Thyroid gland (tissue), 4 donors: ENCODE data around the gene RHNO1.

ENCODE experiments used
- POLR2A ChIP-seq, 2 donors: fragments of 450-650 bp; IDR thresholded peaks; one replicate each; pipeline ENCODE4 v1.6.1; 2017; ENCODE audit warnings: antibody characterized with exemption in 2 of 2, mild to moderate bottlenecking in 2 of 2, moderate library complexity in 1 of 2
- TF ChIP-seq, protein P1 (sequence below), 6 experiments: fragments of 200-600 bp in 3 of 6; fragments of 450-650 bp in 3 of 6; sonication (generic) in 3 of 6; IDR thresholded peaks; one replicate each; pipeline ENCODE4 v1.5.1; 2016 to 2019; ENCODE audit warnings: antibody characterized with exemption in 6 of 6, mild to moderate bottlenecking in 2 of 6, inconsistent platforms in 1 of 6, moderate library complexity in 1 of 6

DNA sequence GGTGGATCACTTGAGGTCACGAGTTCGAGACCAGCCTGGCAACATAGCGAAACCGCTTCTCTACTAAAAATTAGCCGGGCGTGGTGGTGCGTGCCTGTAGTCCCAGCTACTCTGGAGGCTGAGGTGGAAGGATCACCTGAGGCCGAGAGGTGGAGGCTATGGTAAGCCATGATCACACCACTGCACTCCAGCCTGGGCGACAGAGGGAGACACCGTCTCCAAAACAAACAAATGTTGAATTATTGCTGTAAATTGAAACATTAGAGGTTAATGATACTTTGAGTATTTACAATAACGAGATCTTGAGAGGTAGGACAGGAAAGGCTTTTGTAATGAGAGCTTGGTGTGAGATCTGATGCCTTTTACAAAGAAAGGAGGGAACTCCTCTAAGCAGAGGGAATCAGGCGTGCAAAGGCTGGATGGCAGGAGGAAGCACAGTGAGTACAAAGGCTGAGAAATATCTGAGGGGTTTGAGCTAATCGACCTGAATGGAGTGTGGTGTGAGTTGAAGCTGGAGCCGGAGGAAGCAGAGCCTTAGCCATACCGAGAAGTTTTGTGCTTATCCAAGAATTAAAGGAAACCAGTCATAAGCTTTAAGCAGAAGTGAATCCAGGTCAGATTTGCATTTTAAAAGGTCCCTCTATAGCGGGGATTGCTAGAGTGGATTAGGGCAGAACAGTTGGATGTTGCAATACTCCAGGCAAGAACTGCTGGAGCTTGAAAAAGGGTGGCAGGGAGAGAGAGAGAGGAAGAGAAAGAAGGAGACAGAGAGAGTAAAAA, 1.1 kb downstream of the RHNO1 start:
- TF ChIP-seq, protein P1, sequence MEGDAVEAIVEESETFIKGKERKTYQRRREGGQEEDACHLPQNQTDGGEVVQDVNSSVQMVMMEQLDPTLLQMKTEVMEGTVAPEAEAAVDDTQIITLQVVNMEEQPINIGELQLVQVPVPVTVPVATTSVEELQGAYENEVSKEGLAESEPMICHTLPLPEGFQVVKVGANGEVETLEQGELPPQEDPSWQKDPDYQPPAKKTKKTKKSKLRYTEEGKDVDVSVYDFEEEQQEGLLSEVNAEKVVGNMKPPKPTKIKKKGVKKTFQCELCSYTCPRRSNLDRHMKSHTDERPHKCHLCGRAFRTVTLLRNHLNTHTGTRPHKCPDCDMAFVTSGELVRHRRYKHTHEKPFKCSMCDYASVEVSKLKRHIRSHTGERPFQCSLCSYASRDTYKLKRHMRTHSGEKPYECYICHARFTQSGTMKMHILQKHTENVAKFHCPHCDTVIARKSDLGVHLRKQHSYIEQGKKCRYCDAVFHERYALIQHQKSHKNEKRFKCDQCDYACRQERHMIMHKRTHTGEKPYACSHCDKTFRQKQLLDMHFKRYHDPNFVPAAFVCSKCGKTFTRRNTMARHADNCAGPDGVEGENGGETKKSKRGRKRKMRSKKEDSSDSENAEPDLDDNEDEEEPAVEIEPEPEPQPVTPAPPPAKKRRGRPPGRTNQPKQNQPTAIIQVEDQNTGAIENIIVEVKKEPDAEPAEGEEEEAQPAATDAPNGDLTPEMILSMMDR (IDR thresholded peaks at IDR 0.05): no peak
- TF ChIP-seq POLR2A (IDR thresholded peaks at IDR 0.05): no peak
